DOHH2 (cell line): ENCODE data around the gene METTL8.

ENCODE experiments used
- H3F3A ChIP-seq: fragments of 200-600 bp; sonication (generic), shearing (Covaris generic); 2 replicates; pipeline ENCODE4 v1.6.0; 2016; ENCODE audit warnings: antibody characterized with exemption, mild to moderate bottlenecking; ENCODE audit not compliant: control insufficient read depth, insufficient read depth
- H3K27ac ChIP-seq: fragments of 200-600 bp; sonication (generic); 2 replicates; pipeline ENCODE4 v1.5.1; 2014; ENCODE audit warnings: low read depth, mild to moderate bottlenecking, low read length, moderate library complexity
- H3K27me3 ChIP-seq: fragments of 200-600 bp; sonication (generic); 2 replicates; pipeline ENCODE4 v1.6.1; 2014; ENCODE audit warnings: mild to moderate bottlenecking, low read length, mixed read lengths; ENCODE audit not compliant: control insufficient read depth
- H3K36me3 ChIP-seq: fragments of 200-600 bp; sonication (generic); 2 replicates; pipeline ENCODE4 v1.6.1; 2014; ENCODE audit warnings: mild to moderate bottlenecking, low read length, moderate library complexity, mixed read lengths; ENCODE audit not compliant: control insufficient read depth
- H3K4me1 ChIP-seq: fragments of 200-600 bp; sonication (generic); 2 replicates; pipeline ENCODE4 v1.6.1; 2014; ENCODE audit warnings: mild to moderate bottlenecking, low read length, mixed read lengths; ENCODE audit not compliant: control insufficient read depth
- H3K4me2 ChIP-seq: fragments of 200-600 bp; sonication (generic); 2 replicates; pipeline ENCODE4 v1.6.0; 2014; ENCODE audit warnings: mild to moderate bottlenecking, low read length, moderate library complexity
- H3K4me3 ChIP-seq: fragments of 200-600 bp; sonication (generic); 2 replicates; pipeline ENCODE4 v1.5.1; 2014; ENCODE audit warnings: mild to moderate bottlenecking, low read length, mixed read lengths
- H3K79me2 ChIP-seq: fragments of 200-600 bp; sonication (generic); 2 replicates; pipeline ENCODE4 v1.6.1; 2014; ENCODE audit warnings: mild to moderate bottlenecking, low read length, mixed read lengths; ENCODE audit not compliant: control insufficient read depth
- H3K9me2 ChIP-seq: fragments of 200-600 bp; sonication (generic); replicated peaks from 2 replicates; pipeline ENCODE4 v1.6.1; 2014; ENCODE audit warnings: mild to moderate bottlenecking, low read length, mixed read lengths; ENCODE audit not compliant: control insufficient read depth
- H3K9me3 ChIP-seq: fragments of 200-600 bp; sonication (generic); 2 replicates; pipeline ENCODE4 v1.6.1; 2014; ENCODE audit warnings: antibody characterized with exemption, low read length, mixed read lengths; ENCODE audit not compliant: control insufficient read depth, insufficient read depth
- H4K20me1 ChIP-seq: fragments of 200-600 bp; sonication (generic); 2 replicates; pipeline ENCODE4 v1.6.0; 2014; ENCODE audit warnings: low read depth, mild to moderate bottlenecking, antibody characterized with exemption, low read length, moderate library complexity; ENCODE audit not compliant: control insufficient read depth, insufficient read depth
- CTCF ChIP-seq: fragments of 200-600 bp; sonication (generic); IDR thresholded peaks from one replicate; pipeline ENCODE4 v1.5.1; 2014; ENCODE audit warnings: antibody characterized with exemption, mild to moderate bottlenecking, low read depth, low read length; ENCODE audit not compliant: poor library complexity, severe bottlenecking
- EZH2phosphoT487 ChIP-seq: fragments of 200-600 bp; sonication (generic); IDR thresholded peaks from 2 replicates; pipeline ENCODE4 v1.6.1; 2017; ENCODE audit warnings: borderline replicate concordance, mild to moderate bottlenecking, antibody characterized with exemption, low read length, moderate library complexity, mixed read lengths

The METTL8 gene

GRCh38 chr2:171322928-171323327 lies 110.9 kb downstream of the METTL8 start:
- TF ChIP-seq CTCF (no peak), EZH2phosphoT487 (no peak)
- no peaks in the 10 kb centered on the region for H3K9me2 ChIP-seq
- no peaks in the 10 kb centered on the region for H3K27me3 ChIP-seq
- H3F3A ChIP-seq: peaks cover 46% of the 10 kb centered on the region
- no peaks in the 10 kb centered on the region for H4K20me1 ChIP-seq
- H3K4me2 ChIP-seq: peak overlapping the region; percentile 65
- no peaks in the 10 kb centered on the region for H3K9me3 ChIP-seq
- peaks cover 96% of the 10 kb centered on the region for H3K4me1 ChIP-seq
- H3K36me3 ChIP-seq: peaks cover 13% of the 10 kb centered on the region
- peak overlapping the region; percentile 53 for H3K4me3 ChIP-seq
- no peaks in the 10 kb centered on the region for H3K79me2 ChIP-seq
- peak overlapping the region; percentile 98 for H3K27ac ChIP-seq

- H3K79me2 ChIP-seq: no peaks in the 10 kb centered on the region
- H4K20me1 ChIP-seq: no peaks in the 10 kb centered on the region
- TF ChIP-seq CTCF (no peak), EZH2phosphoT487 (no peak)
- H3K9me3 ChIP-seq: no peaks in the 10 kb centered on the region
- H3K4me3 ChIP-seq: peak overlapping the region; percentile 70
- H3K36me3 ChIP-seq: peaks cover 17% of the 10 kb centered on the region
- no peaks in the 10 kb centered on the region for H3K27me3 ChIP-seq
- no peaks in the 10 kb centered on the region for H3K9me2 ChIP-seq
- H3K4me1 ChIP-seq: peaks cover 100% of the 10 kb centered on the region
- peak overlapping the region; percentile 89 for H3K27ac ChIP-seq
- H3F3A ChIP-seq: peaks cover 53% of the 10 kb centered on the region
- H3K4me2 ChIP-seq: peak overlapping the region; percentile 84
These were observed 113.1 kb downstream of the METTL8 start for GRCh38 chr2:171320731-171321130.

GRCh38 chr2:171320208-171320621 lies 113.6 kb downstream of the METTL8 start:
- H3K9me3 ChIP-seq: no peaks in the 10 kb centered on the region
- no peaks in the 10 kb centered on the region for H4K20me1 ChIP-seq
- no peaks in the 10 kb centered on the region for H3K79me2 ChIP-seq
- H3K4me1 ChIP-seq: peaks cover 96% of the 10 kb centered on the region
- no peak for TF ChIP-seq CTCF
- TF ChIP-seq EZH2phosphoT487: no peak
- H3K4me3 ChIP-seq: peak overlapping the region; percentile 70
- peaks cover 53% of the 10 kb centered on the region for H3F3A ChIP-seq
- peaks cover 13% of the 10 kb centered on the region for H3K36me3 ChIP-seq
- H3K4me2 ChIP-seq: peak overlapping the region; percentile 84
- H3K27ac ChIP-seq: peak overlapping the region; percentile 89
- no peaks in the 10 kb centered on the region for H3K9me2 ChIP-seq
- H3K27me3 ChIP-seq: no peaks in the 10 kb centered on the region
